GM12872 (cell line): ENCODE results near the gene DERA.

Source experiments
- CTCF ChIP-seq: IDR thresholded peaks from 3 replicates; pipeline ENCODE4 v1.5.1; 2011; ENCODE audit warnings: low read depth, mild to moderate bottlenecking, low read length, moderate library complexity; ENCODE audit not compliant: insufficient read depth

The DERA gene

GRCh38 chr12:15988983-15989755 is 78.0 kb downstream of the DERA start:
- no peak for TF ChIP-seq CTCF

- no peak for TF ChIP-seq CTCF
Measured at GRCh38 chr12:15995801-15996200, 84.7 kb downstream of the DERA start.

GRCh38 chr12:15996254-15996653 is 85.1 kb downstream of the DERA start:
- no peak for TF ChIP-seq CTCF

DNA sequence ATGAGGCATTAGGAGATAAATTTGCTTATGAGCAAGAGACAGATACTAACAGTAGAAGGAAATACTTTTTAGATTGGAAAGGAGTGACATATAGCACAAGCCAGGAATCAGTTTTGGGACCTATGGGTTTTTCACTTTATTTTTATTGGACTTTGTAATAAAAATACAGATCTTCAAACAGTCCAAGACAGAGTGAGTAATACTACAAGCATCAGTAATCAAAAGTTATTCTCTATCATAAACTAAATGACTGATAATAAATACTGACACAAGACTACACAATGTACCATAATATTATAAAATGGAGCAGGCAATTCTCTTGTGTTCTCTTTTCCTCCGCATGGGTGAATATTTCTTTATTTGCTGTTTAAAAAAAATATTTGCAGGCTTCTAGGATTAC is 85.8 kb downstream of the DERA start:
- TF ChIP-seq CTCF: no peak

DNA sequence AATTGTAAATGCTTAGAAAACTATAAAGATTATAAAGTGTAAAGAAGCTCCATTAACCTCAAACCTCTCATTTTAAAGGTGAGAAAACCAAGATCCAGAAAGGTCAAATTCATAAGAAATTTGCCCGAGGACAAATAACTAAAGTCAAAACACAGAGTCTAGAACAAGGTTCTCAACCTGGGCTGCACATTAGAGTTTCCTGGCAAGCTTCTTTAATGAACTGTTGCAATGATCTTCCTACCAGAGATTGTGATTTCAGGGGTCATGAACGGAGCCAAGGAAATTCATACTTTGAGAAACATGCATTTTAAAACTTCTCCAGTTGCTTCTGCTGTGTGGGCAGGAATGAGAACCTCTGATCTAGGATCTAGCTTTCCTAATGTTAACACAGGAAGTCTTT is 86.8 kb downstream of the DERA start:
- TF ChIP-seq CTCF: no peak

DNA sequence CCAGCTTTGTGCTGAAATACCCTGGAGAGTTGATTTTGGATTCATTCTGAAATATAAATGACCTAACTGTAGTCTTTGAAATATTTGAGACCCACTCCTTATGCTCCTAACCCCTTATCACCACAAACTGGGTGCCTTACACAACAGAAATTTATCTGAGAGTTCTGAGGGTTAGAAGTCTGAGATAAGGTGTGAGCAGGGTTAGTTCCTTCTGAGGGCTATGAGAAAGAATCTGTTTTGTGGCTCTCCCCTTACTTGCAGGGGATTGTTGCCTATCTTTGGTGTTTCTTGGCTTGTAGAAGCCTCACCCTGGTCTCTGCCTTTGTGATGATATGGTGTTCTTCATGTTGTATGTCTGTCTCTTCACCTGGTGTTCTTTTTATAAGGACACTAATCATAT is 91.7 kb downstream of the DERA start:
- no peak for TF ChIP-seq CTCF

- TF ChIP-seq CTCF: no peak
Measured at GRCh38 chr12:16003460-16003859, 92.3 kb downstream of the DERA start.

GRCh38 chr12:16006752-16007151 is 95.6 kb downstream of the DERA start:
- TF ChIP-seq CTCF: no peak
